Stimulated activated naive CD8-positive, alpha-beta T cell treated with anti-CD3 and anti-CD28 coated beads, Interleukin-15, amount 100 ng/mL, for 72 hours (primary cell): ENCODE data around the gene KRT17.
A peak's percentile ranks its signal among the peaks of the same experiment; 100 is the strongest.
"Not testable (repeated sequence)": the region's sequence is repeated elsewhere in the genome, so short reads cannot be mapped to it uniquely, and the experiment has no call there.

ENCODE experiments used
- ATAC-seq: fragments of 150-1000 bp; cut with Tn5 transposase; 2 replicates; pipeline ENCODE4 v1.10.0; 2021; ENCODE audit warnings: mild to moderate bottlenecking, moderate library complexity
- DNase-seq, 2 donors: peaks; one replicate each; pipeline ENCODE4 v3.0.0; 2021 to 2022
- H3K27ac Mint-ChIP-seq, 2 donors: one replicate each; pipeline ENCODE4 v1.8.0; 2022; ENCODE audit warnings: mild to moderate bottlenecking in 2 of 2, mixed read lengths in 2 of 2, moderate library complexity in 2 of 2
- H3K27me3 Mint-ChIP-seq: one replicate; pipeline ENCODE4 v1.8.0; 2022; ENCODE audit warnings: mixed read lengths
- H3K4me1 Mint-ChIP-seq: one replicate; pipeline ENCODE4 v1.8.0; 2022; ENCODE audit warnings: mild to moderate bottlenecking, mixed read lengths
- H3K4me3 Mint-ChIP-seq, 2 donors: one replicate each; pipeline ENCODE4 v1.8.0; 2022; ENCODE audit warnings: mild to moderate bottlenecking in 2 of 2, mixed read lengths in 2 of 2, moderate library complexity in 1 of 2
- H3K9me3 Mint-ChIP-seq, 2 donors: one replicate each; pipeline ENCODE4 v1.8.0; 2022; ENCODE audit warnings: mixed read lengths in 2 of 2

Gene KRT17

GRCh38 chr17:41619927-41620582, 4.3 kb downstream of the KRT17 start:
- H3K27me3 Mint-ChIP-seq, H3K9me3 Mint-ChIP-seq, ATAC-seq, H3K4me1 Mint-ChIP-seq, H3K4me3 Mint-ChIP-seq, DNase-seq: not testable (repeated sequence)
- H3K27ac Mint-ChIP-seq = peak overlapping the region; percentile 38 to 79

DNA sequence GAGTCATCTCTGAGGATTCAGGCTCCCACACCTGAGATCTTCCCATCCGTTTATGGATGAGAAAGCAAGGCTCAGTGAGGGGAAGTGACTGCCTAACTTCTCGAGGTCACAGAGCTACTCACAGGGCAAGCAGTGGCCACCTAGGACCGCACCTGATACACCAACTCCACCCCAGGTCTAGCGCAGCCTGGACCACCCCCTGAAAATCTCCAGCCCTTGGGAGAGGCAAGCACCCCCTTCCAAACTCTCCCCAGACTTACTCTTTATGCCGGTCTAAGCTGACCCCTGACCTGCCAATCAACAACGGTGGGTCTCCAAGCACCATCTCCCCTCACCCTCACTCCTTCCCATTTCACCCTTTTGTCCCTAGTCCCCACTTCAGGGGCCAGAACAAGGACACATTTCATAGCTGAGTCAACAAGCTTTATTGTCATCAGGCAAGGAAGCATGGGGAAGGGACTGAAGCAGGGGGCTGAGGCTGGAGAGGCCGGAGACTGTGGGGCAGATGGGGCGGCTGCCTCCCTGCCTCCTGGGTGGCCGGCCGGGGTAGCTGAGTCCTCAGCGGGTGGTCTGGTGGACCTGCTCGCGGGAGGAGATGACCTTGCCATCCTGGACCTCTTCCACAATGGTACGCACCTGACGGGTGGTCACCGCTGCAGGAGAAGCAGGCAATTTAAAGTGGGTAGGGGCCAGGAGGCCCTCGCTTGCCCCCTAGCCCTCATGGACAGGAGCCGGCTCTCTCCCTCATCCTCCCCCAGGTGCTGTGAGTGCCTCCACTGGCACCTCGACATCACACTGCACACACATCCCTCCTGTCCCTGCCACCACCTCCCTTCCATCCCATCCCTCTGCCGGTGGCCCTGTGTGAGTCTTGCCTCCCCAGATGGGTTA, 5.1 kb downstream of the KRT17 start:
- Mint-ChIP-seq H3K27me3 (no peaks in the 10 kb centered on the region), H3K27ac (peak overlapping the region in 1 of 2 donors; percentile 79), H3K4me1 (no peaks in the 10 kb centered on the region), H3K4me3 (no peak overlapping the region), H3K9me3 (no peaks in the 10 kb centered on the region)
- DNase-seq = no peak
- ATAC-seq = no peak

DNA sequence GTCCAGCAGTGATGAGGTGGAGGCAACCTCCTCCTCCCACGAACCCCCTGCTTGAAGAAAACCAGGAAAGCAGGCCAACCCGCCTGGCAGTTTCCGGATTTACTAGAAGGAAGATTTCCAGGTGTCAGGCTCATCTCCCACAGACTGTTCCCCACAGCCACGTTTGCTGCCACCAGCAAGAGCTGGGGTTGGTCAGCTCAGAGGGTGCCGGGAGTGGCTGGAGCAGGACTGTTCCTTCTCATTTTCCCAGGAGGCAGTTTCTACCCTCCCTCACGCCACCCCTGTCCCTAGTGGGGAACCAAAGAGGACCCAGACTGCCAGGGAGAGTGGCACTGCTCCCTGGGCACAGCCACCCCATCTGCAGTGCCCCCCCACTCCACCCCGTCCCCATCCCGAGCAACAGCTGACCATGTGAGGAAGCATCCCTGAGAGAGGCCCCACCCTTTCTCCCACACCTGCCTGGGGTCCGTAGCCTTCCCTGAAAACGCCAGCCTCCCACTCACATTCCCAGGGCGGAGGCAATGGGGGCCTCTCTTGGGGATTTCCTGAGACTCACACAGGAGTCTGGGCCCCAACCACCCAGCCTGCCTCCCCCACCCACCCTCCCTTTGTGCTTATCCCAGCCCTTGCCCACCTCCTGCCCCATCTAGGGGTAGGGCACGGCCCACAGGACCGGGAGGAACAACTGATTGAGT, 5.9 kb downstream of the KRT17 start:
- DNase-seq = no peak
- Mint-ChIP-seq H3K4me1 (no peaks in the 10 kb centered on the region), H3K27me3 (peaks cover 6% of the 10 kb centered on the region), H3K9me3 (no peaks in the 10 kb centered on the region), H3K27ac (no peak overlapping the region), H3K4me3 (no peak overlapping the region)
- ATAC-seq = no peak

- no peak for DNase-seq
- Mint-ChIP-seq H3K4me3 (no peak overlapping the region), H3K27ac (no peak overlapping the region), H3K9me3 (no peaks in the 10 kb centered on the region), H3K27me3 (peaks cover 10% of the 10 kb centered on the region), H3K4me1 (no peaks in the 10 kb centered on the region)
- no peak for ATAC-seq
Measured at GRCh38 chr17:41617698-41618097, 6.7 kb downstream of the KRT17 start.

GRCh38 chr17:41617136-41617535, 7.2 kb downstream of the KRT17 start:
- no peak for ATAC-seq
- H3K4me3 Mint-ChIP-seq = no peak overlapping the region
- no peaks in the 10 kb centered on the region for H3K9me3 Mint-ChIP-seq
- DNase-seq = no peak
- H3K27me3 Mint-ChIP-seq = peaks cover 10% of the 10 kb centered on the region
- H3K4me1 Mint-ChIP-seq = no peaks in the 10 kb centered on the region
- H3K27ac Mint-ChIP-seq = peak overlapping the region in 1 of 2 donors; percentile 31

- not testable (repeated sequence) for H3K27ac Mint-ChIP-seq, H3K9me3 Mint-ChIP-seq, H3K4me1 Mint-ChIP-seq, ATAC-seq, DNase-seq, H3K4me3 Mint-ChIP-seq
- H3K27me3 Mint-ChIP-seq = peaks cover 12% of the 10 kb centered on the region
Measured at GRCh38 chr17:41616486-41616885, 7.9 kb downstream of the KRT17 start.

DNA sequence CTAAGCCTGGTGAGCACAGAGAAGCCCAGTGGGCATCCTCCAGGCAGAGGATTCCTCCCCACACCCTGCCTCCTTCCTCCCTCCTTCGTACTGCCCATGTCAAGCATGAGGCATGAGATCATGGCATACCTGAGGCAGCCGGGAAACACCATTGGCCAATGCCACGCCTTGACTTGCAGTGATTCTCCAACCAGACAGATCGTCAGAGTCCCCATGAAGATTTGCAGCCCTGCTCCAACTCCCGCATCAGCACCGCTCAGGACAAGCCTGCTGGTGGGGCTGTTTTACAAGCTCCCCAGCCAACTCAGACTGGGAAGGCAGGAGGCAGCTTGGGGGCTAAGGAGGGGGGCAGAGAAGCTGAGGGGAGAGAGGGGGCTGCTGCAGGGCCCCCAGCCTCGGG, 8.9 kb downstream of the KRT17 start:
- Mint-ChIP-seq H3K4me1 (no peaks in the 10 kb centered on the region), H3K9me3 (no peaks in the 10 kb centered on the region), H3K27ac (no peak overlapping the region), H3K27me3 (peaks cover 22% of the 10 kb centered on the region), H3K4me3 (no peak overlapping the region)
- ATAC-seq (no peak), DNase-seq (no peak)

DNA sequence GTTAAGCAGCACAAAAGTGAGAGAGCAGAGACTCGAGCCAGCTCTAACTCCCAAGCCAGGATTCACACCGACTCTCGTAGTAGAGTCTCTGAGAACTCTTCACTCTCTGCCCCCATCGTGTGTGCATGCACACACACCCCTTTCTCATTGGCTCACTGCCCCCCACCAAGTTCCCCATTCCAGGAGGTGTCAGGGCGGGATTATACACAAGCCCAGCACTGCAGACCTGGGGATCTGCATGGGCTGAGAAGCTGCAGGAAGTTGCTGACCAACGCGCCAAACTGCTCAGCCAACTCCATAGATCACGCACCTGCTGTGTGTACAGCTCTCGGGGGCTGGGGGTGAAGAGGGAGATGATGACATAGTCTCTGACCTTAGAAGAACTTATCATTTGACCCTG, 9.6 kb downstream of the KRT17 start:
- H3K9me3 Mint-ChIP-seq, H3K4me1 Mint-ChIP-seq, ATAC-seq, DNase-seq, H3K4me3 Mint-ChIP-seq: not testable (repeated sequence)
- Mint-ChIP-seq H3K27me3 (peaks cover 29% of the 10 kb centered on the region), H3K27ac (peak overlapping the region in 1 of 2 donors; percentile 12)

DNA sequence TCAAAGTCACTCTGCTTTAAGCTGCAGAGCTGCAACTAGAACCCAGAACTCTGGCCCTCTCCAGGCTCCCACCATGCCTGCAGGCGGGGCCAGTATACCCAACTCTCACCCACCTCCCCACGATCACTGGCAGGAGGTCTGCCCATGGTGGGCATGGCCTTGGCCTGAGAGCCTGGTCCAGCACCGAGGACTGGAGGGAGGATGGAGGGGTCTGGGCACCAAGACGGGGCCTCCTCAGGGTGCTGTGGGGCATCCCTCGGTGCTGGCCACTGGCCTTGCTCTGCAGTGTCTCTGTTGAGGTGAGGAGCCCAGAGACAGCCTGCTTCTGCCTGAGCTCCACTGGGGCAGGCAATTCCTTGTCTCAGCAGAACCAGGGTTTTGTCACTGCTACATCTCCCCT, 10.3 kb downstream of the KRT17 start:
- no peak for DNase-seq
- H3K27me3 Mint-ChIP-seq = peaks cover 35% of the 10 kb centered on the region
- H3K4me1 Mint-ChIP-seq = no peaks in the 10 kb centered on the region
- ATAC-seq = no peak
- no peak overlapping the region for H3K27ac Mint-ChIP-seq
- no peaks in the 10 kb centered on the region for H3K9me3 Mint-ChIP-seq
- no peak overlapping the region for H3K4me3 Mint-ChIP-seq

- no peaks in the 10 kb centered on the region for H3K4me1 Mint-ChIP-seq
- H3K9me3 Mint-ChIP-seq = no peaks in the 10 kb centered on the region
- peaks cover 41% of the 10 kb centered on the region for H3K27me3 Mint-ChIP-seq
- ATAC-seq (peak; percentile 31), DNase-seq (no peak)
- no peak overlapping the region for H3K4me3 Mint-ChIP-seq
- H3K27ac Mint-ChIP-seq = peak overlapping the region in 1 of 2 donors; percentile 75
Measured at GRCh38 chr17:41613277-41614082, 10.9 kb downstream of the KRT17 start.

- Mint-ChIP-seq H3K27ac (peak within 1 kb of the TSS in 1 of 2 donors; percentile 82), H3K27me3 (peaks cover 43% of the 10 kb centered on the region)
- not testable (repeated sequence) for H3K9me3 Mint-ChIP-seq, H3K4me3 Mint-ChIP-seq, H3K4me1 Mint-ChIP-seq, DNase-seq, ATAC-seq
Measured at GRCh38 chr17:41612376-41613160, 11.8 kb downstream of the KRT17 start, which contains the start of gene KRT16. Gene KRT16 (minus strand): TSS chr17:41612767. CDS start chr17:41612688, 79 bp downstream.

- Mint-ChIP-seq H3K4me3 (no peak overlapping the region), H3K4me1 (no peaks in the 10 kb centered on the region), H3K9me3 (peaks cover 12 to 19% of the 10 kb centered on the region in 2 donors), H3K27me3 (peaks cover 57% of the 10 kb centered on the region), H3K27ac (no peak overlapping the region)
- DNase-seq (no peak), ATAC-seq (no peak)
Measured at GRCh38 chr17:41610965-41611640, 13.3 kb downstream of the KRT17 start.

- H3K9me3 Mint-ChIP-seq = peaks cover 16 to 23% of the 10 kb centered on the region in 2 donors
- not testable (repeated sequence) for DNase-seq, ATAC-seq, H3K4me3 Mint-ChIP-seq, H3K27ac Mint-ChIP-seq, H3K4me1 Mint-ChIP-seq
- H3K27me3 Mint-ChIP-seq = peaks cover 62% of the 10 kb centered on the region
Measured at GRCh38 chr17:41610061-41610517, 14.3 kb downstream of the KRT17 start.

- H3K4me1 Mint-ChIP-seq, DNase-seq, ATAC-seq, H3K27ac Mint-ChIP-seq, H3K4me3 Mint-ChIP-seq: not testable (repeated sequence)
- Mint-ChIP-seq H3K27me3 (peaks cover 64% of the 10 kb centered on the region), H3K9me3 (peaks cover 16 to 23% of the 10 kb centered on the region in 2 donors)
Measured at GRCh38 chr17:41606930-41607329, 17.4 kb downstream of the KRT17 start.
